Endothelial cell (in vitro differentiated cells): ENCODE measurements around the gene HHIPL1. TPM values are rescaled to one million over a fixed set of nuclear protein-coding genes. Genes with fewer than 3 reads are reported as not detected.

Experiments used
- DNase-seq: peaks from one replicate; pipeline ENCODE4 v3.0.0; 2021; ENCODE audit warnings: low spot score
- H3K27ac Mint-ChIP-seq: one replicate; pipeline ENCODE4 v1.8.0; 2021; ENCODE audit warnings: mixed read lengths, inconsistent platforms; ENCODE audit not compliant: unreplicated experiment
- H3K27me3 Mint-ChIP-seq: one replicate; pipeline ENCODE4 v1.8.0; 2021; ENCODE audit warnings: mild to moderate bottlenecking, moderate library complexity, mixed read lengths, inconsistent platforms; ENCODE audit not compliant: unreplicated experiment
- H3K36me3 Mint-ChIP-seq: one replicate; pipeline ENCODE4 v1.8.0; 2021; ENCODE audit warnings: mild to moderate bottlenecking, low read depth, mixed read lengths, inconsistent platforms; ENCODE audit not compliant: unreplicated experiment
- H3K4me1 Mint-ChIP-seq: one replicate; pipeline ENCODE4 v1.8.0; 2021; ENCODE audit warnings: mild to moderate bottlenecking, mixed read lengths, inconsistent platforms; ENCODE audit not compliant: unreplicated experiment
- H3K4me3 Mint-ChIP-seq: one replicate; pipeline ENCODE4 v1.8.0; 2021; ENCODE audit warnings: mild to moderate bottlenecking, mixed read lengths, inconsistent platforms; ENCODE audit not compliant: unreplicated experiment
- H3K9me3 Mint-ChIP-seq: one replicate; pipeline ENCODE4 v1.8.0; 2021; ENCODE audit warnings: mixed read lengths, inconsistent platforms; ENCODE audit not compliant: unreplicated experiment
- CTCF ChIP-seq: fragments of 200-600 bp; sonication (generic); IDR thresholded peaks from one replicate; pipeline ENCODE4 v1.5.0; 2021; ENCODE audit warnings: antibody characterized with exemption; ENCODE audit not compliant: unreplicated experiment
- total RNA-seq: library from RNA; stranded (reverse); fragmentation: NEBNext Ultra II Directional; extraction: Animal tissue kit (Norgen Biotek cat#: 25700); gene quantifications from one replicate; pipeline ENCODE4 v1.2.1, GENCODE V29; 2021; ENCODE audit not compliant: unreplicated experiment

Gene HHIPL1
- total RNA-seq, 1 donor from 2014 or later: 15.1 TPM

GRCh38 chr14:99597911-99598600 is 46.9 kb upstream of the HHIPL1 start:
- Mint-ChIP-seq H3K27ac (no peak overlapping the region), H3K9me3 (no peaks in the 10 kb centered on the region), H3K4me1 (peaks cover 66% of the 10 kb centered on the region), H3K36me3 (peaks cover 6% of the 10 kb centered on the region), H3K4me3 (no peak overlapping the region), H3K27me3 (peaks cover 14% of the 10 kb centered on the region)
- DNase-seq: no peak
- no peak for TF ChIP-seq CTCF

- Mint-ChIP-seq H3K27me3 (peaks cover 14% of the 10 kb centered on the region), H3K36me3 (peaks cover 6% of the 10 kb centered on the region), H3K9me3 (no peaks in the 10 kb centered on the region), H3K4me1 (peaks cover 66% of the 10 kb centered on the region), H3K27ac (no peak overlapping the region), H3K4me3 (peak overlapping the region; percentile 31)
- no peak for TF ChIP-seq CTCF
- no peak for DNase-seq
Observed at GRCh38 chr14:99598774-99599173, 46.2 kb upstream of the HHIPL1 start.

- DNase-seq: no peak
- Mint-ChIP-seq H3K4me3 (no peak overlapping the region), H3K27me3 (peaks cover 14% of the 10 kb centered on the region), H3K9me3 (no peaks in the 10 kb centered on the region), H3K27ac (no peak overlapping the region), H3K4me1 (peaks cover 66% of the 10 kb centered on the region), H3K36me3 (peaks cover 6% of the 10 kb centered on the region)
- TF ChIP-seq CTCF: no peak
Observed at GRCh38 chr14:99599393-99599792, 45.5 kb upstream of the HHIPL1 start.

- no peak overlapping the region for H3K4me3 Mint-ChIP-seq
- peaks cover 63% of the 10 kb centered on the region for H3K4me1 Mint-ChIP-seq
- H3K9me3 Mint-ChIP-seq: no peaks in the 10 kb centered on the region
Observed at GRCh38 chr14:99600232-99600888, 44.6 kb upstream of the HHIPL1 start.

More at GRCh38 chr14:99600232-99600888, 44.6 kb upstream of the HHIPL1 start:
- TF ChIP-seq CTCF: no peak
- Mint-ChIP-seq H3K27ac (no peak overlapping the region), H3K27me3 (peaks cover 13% of the 10 kb centered on the region), H3K36me3 (peaks cover 6% of the 10 kb centered on the region)
- no peak for DNase-seq
